HG03378 (cell line): Measurements from ENCODE around the gene ATM.
"Not testable (repeated sequence)": the region's sequence is repeated elsewhere in the genome, so short reads cannot be mapped to it uniquely, and the experiment has no call there.

Experiments used
- ATAC-seq: cut with Tn5 transposase; IDR thresholded peaks from one replicate; pipeline ENCODE4 v1.9.1; 2021; ENCODE audit warnings: mild to moderate bottlenecking, moderate library complexity; ENCODE audit not compliant: unreplicated experiment

Gene ATM

DNA sequence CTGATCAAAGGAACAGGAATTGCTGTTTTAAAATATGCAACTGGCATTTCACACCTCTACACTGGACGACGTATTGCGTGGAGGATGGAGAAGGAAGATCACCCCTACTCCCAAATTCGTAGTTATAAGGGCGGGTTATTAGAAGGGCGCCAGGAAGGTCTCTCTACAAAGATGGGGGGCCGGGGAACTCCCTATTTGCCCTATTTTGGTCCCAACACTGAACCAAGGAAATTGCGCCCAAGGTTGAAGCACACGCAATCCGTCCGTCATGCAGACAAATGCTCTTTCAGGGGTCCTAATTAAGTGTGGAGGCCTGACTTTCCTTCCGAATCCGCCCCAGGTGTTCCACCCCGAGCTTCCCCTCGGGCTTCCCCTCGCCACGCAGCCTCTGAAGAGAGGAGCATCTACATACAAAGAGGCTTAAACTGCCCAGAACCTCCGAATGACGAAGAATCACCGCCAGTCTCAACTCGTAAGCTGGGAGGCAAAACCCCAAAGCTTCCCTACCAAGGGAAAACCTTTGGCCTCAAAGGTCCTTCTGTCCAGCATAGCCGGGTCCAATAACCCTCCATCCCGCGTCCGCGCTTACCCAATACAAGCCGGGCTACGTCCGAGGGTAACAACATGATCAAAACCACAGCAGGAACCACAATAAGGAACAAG lies 825 bp upstream of the ATM start:
- no peak for ATAC-seq

DNA sequence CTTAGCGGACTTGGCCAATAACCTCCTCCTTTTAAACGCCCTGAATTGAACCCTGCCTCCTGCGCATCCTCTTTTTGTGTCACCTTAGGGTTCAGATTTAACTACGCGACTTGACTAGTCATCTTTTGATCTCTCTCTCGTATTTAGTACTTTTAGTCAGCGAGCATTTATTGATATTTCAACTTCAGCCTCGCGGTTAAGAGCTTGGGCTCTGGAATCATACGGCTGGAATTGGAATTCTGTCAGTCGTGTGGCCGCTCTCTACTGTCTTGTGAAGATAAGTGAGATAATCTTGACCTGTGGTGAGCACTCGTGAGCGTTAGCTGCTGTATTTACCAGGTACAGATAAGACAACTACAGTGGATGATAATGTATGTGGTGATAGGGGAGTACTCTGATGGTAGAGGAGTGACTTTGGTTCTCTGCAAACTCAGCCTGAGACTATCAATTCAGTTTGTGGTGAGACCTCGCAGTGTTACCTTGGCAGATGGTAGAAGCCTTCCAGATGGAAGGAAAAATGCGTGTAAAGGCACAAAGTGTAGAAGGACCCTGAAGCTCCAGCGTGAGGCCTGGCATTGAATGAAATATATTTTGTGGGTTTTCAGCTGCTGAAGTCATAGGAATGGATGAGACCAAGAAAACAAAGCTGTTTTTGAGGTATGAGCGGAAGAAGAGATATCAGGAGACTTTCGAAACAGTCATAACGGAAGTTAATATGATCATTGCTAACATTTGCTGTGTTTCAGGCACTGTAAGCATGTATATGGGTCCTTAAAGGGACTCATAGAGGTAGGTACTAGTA lies 682 bp downstream of the ATM start:
- ATAC-seq: peak; percentile 41

DNA sequence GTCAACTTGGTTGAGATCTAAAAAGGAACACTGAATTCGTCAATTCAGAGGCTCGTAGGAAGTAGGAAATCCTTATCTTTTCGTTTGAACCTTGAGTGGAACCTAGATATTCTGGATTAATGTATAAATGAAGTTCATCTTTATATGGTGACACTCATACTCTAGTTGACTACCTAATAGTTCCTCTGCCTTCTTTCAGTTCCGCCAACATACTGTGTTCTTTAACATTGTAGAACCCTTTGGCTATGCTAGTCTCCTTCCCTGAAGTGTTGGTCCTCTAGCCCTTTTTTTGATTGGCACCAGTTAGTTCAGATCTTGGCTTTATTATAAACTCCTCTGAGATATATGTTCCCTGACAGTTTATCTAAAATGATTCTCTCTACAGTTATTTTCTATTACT lies 1.5 kb downstream of the ATM start:
- ATAC-seq: no peak

GRCh38 chr11:108224911-108225786 lies 2.3 kb downstream of the ATM start:
- no peak for ATAC-seq

GRCh38 chr11:108226036-108226435 lies 3.2 kb downstream of the ATM start:
- no peak for ATAC-seq

GRCh38 chr11:108228251-108228650 lies 5.4 kb downstream of the ATM start:
- ATAC-seq: no peak

GRCh38 chr11:108233277-108233945 lies 10.5 kb downstream of the ATM start:
- ATAC-seq: no peak

DNA sequence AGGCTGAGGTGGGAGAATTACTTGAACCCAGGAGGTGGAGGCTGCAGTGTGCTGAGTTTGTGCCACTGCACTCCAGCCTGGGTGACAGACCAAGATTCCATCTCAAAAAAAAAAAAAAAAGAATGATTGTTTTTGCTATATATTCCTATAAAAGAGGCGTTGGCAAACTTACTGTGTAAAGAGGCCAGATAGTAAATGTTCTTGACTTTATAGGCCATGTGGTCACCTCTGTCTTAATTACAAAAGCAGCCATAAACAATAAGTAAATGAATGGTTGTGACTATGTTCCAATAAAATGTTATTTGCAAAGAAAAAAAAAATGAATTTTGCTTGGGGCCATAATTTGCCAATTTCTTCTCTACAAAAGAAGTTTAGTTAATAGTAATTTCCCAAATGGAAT lies 12.3 kb downstream of the ATM start:
- no peak for ATAC-seq

GRCh38 chr11:108235633-108236032 lies 12.8 kb downstream of the ATM start:
- no peak for ATAC-seq

DNA sequence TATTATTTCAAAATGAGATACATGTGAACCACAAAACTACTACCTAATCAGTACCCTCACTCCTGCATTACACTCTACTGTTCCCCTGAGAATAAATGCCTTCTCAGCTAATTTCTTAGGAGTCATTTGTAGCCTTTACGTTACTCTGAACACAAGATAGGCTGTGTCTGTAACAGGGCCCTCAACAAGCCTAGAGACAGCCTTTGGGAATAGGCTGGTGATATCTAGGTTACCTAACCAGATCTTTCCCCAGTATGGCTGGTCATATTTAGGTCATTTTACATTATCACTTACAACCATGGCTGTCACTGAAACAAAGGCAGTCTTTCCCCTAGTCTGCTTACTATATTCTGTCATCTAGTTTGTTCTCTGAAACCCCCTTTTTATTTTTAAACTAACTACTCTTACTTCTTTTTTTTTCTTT lies 14.2 kb downstream of the ATM start:
- ATAC-seq: peak; percentile 60

DNA sequence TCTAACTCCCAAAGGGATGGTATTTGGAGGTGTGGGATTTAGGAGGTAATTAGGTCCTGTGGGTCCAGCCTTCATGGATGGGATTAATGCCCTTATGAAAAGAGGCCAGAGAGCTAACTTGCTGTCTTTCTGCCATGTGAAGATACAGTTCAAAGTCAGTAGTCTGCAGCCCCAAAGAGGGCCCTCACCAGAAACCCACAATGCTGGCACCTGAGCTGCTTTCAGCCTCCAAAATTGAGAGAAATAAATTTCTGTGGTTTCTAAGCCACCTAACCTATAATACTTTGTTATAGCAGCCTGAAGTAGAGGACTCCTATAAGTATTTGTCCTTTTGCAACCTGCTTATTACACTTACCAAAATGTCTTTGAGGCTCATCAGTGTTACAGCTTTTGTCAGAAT lies 16.2 kb downstream of the ATM start:
- no peak for ATAC-seq

- ATAC-seq: no peak
Observed at GRCh38 chr11:108241330-108242037, 18.6 kb downstream of the ATM start.

DNA sequence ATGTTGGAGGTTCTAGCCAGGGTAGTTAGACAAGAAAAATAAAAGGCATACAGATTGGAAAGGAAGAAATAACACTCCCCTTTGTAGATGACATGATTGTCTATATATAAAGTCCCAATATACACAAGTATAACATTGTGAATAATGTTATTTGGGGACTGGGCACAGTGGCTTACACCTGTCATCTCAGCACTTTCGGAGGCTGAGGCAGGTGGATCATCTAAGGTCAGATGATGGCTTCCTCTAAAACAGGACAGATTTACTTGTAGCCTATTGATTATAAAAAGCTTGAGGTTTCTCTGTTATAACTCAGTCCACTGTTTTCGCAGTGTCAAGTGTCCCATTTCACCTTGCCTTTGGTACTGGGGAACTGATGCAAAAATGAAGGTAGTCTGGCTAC lies 19.6 kb downstream of the ATM start:
- no peak for ATAC-seq

DNA sequence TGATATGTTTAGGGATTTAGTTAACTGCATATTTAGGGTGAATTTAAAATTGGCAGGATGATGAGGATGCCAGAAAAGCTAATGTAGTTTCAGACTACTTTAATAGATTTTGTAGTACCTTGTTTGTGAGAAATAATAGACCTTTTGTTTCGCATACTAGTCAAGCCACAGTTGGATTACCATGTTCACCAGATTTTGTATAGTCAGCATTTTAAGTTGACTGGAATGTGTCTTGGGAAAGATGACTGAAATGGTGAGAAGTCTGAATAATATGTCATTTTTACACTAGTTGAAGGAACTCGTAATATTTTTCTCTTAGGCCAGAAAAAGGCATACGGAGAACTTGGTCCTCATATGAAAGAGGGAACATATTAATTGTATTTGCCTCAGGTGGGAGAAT lies 23.4 kb downstream of the ATM start:
- ATAC-seq: no peak

- ATAC-seq: no peak
Observed at GRCh38 chr11:108246885-108247284, 24.0 kb downstream of the ATM start.

- ATAC-seq: no peak
Observed at GRCh38 chr11:108253176-108253575, 30.3 kb downstream of the ATM start.

GRCh38 chr11:108269583-108269982 lies 46.7 kb downstream of the ATM start:
- ATAC-seq: no peak

GRCh38 chr11:108276985-108277616 lies 54.2 kb downstream of the ATM start:
- ATAC-seq: not testable (repeated sequence)

- ATAC-seq: no peak
Observed at GRCh38 chr11:108278546-108278945, 55.7 kb downstream of the ATM start.

- ATAC-seq: no peak
Observed at GRCh38 chr11:108278954-108279353, 56.1 kb downstream of the ATM start.
